HG03558 (cell line): ENCODE results near the gene RAB44.

Source experiments
- ATAC-seq: cut with Tn5 transposase; IDR thresholded peaks from one replicate; pipeline ENCODE4 v1.9.1; 2021; ENCODE audit warnings: moderate number of reproducible peaks; ENCODE audit not compliant: unreplicated experiment; ENCODE audit errors: extremely low read depth

Gene RAB44

GRCh38 chr6:36666826-36667591 lies 30.6 kb upstream of the RAB44 start:
- peak; percentile 49 for ATAC-seq

- ATAC-seq = no peak
These were observed 29.0 kb upstream of the RAB44 start for GRCh38 chr6:36668591-36668990.

- ATAC-seq = no peak
These were observed 28.6 kb upstream of the RAB44 start for GRCh38 chr6:36669002-36669401.

GRCh38 chr6:36670271-36670670 lies 27.4 kb upstream of the RAB44 start:
- ATAC-seq = no peak

- ATAC-seq = no peak
These were observed 25.8 kb upstream of the RAB44 start for GRCh38 chr6:36671687-36672375.

- no peak for ATAC-seq
These were observed 23.7 kb upstream of the RAB44 start for GRCh38 chr6:36673882-36674281.

- ATAC-seq = no peak
These were observed 22.7 kb upstream of the RAB44 start for GRCh38 chr6:36674942-36675341.

GRCh38 chr6:36676141-36677058 lies 21.2 kb upstream of the RAB44 start:
- ATAC-seq = no peak

- ATAC-seq = no peak
These were observed 20.4 kb upstream of the RAB44 start for GRCh38 chr6:36677059-36677749.

GRCh38 chr6:36677753-36678487 lies 19.7 kb upstream of the RAB44 start:
- ATAC-seq = no peak

- peak; percentile 27 for ATAC-seq
These were observed 19.1 kb upstream of the RAB44 start, which contains the start of gene CDKN1A for GRCh38 chr6:36678488-36679042. TSS of gene CDKN1A (plus strand) at chr6:36678714. CDS start at chr6:36684102, 5,388 bp downstream.

- ATAC-seq = no peak
These were observed 18.4 kb upstream of the RAB44 start for GRCh38 chr6:36679043-36679833.

GRCh38 chr6:36682328-36683144 lies 15.1 kb upstream of the RAB44 start:
- ATAC-seq = no peak

- no peak for ATAC-seq
These were observed 14.4 kb upstream of the RAB44 start for GRCh38 chr6:36683145-36683655.

GRCh38 chr6:36683656-36684446 lies 13.8 kb upstream of the RAB44 start:
- no peak for ATAC-seq

- no peak for ATAC-seq
These were observed 13.2 kb upstream of the RAB44 start for GRCh38 chr6:36684447-36684812.
